IMR-90 (cell line): ENCODE measurements around the gene TTC31. TPM values are rescaled to one million over a fixed set of nuclear protein-coding genes. Genes with fewer than 3 reads are reported as not detected.

Experiments
- ATAC-seq: fragments of 200-7000 bp; cut with Tn5 transposase; 2 replicates; pipeline ENCODE4 v1.9.1; 2020; ENCODE audit warnings: low read depth, mild to moderate bottlenecking, moderate library complexity
- BruUV-seq: library from RNA; stranded (reverse); fragments of 400-500 nt; replicated peaks from 2 replicates; lab custom pipeline; 2021; lab: Mats Ljungman, UMichigan
- CTCF ChIA-PET: fragments of 300-600 bp; formaldehyde crosslinking; extraction: SDS; loops from one replicate; lab custom pipeline; 2021; ENCODE audit warnings: antibody characterized with exemption; lab: Yijun Ruan, JAX
- POLR2A ChIA-PET: fragments of 300-600 bp; sonication (Branson Sonifier 250); formaldehyde crosslinking; loops from one replicate; lab custom pipeline; 2022; ENCODE audit warnings: antibody characterized with exemption; ENCODE audit not compliant: unreplicated experiment; lab: Charles Lee
- DNase-seq: peaks from one replicate; pipeline ENCODE4 v3.0.0; 2013
- H2AFZ ChIP-seq: replicated peaks from 2 replicates; pipeline ENCODE3; 2013; ENCODE audit warnings: low read length, mild to moderate bottlenecking; ENCODE audit not compliant: poor library complexity
- H2AK5ac ChIP-seq: 2 replicates; pipeline ENCODE4 v1.6.1; 2013; ENCODE audit warnings: low read depth, low read length, inconsistent platforms
- H2AK9ac ChIP-seq: replicated peaks from 2 replicates; pipeline ENCODE3; 2013; ENCODE audit warnings: mild to moderate bottlenecking, low read depth, low read length, moderate library complexity; ENCODE audit not compliant: poor library complexity
- H2BK120ac ChIP-seq: 2 replicates; pipeline ENCODE4 v1.6.1; 2013; ENCODE audit warnings: low read depth, low read length, inconsistent platforms
- H2BK15ac ChIP-seq: 3 replicates; pipeline ENCODE4 v1.6.1; 2013; ENCODE audit warnings: low read depth, low read length, inconsistent platforms
- H2BK20ac ChIP-seq: 2 replicates; pipeline ENCODE4 v1.6.1; 2013; ENCODE audit warnings: low read depth, mild to moderate bottlenecking, inconsistent platforms, low read length, moderate library complexity
- H2BK5ac ChIP-seq: 2 replicates; pipeline ENCODE4 v1.6.1; 2013; ENCODE audit warnings: mild to moderate bottlenecking, low read depth, low read length, inconsistent platforms; ENCODE audit not compliant: poor library complexity, severe bottlenecking
- H3K14ac ChIP-seq: replicated peaks from 2 replicates; pipeline ENCODE4 v1.6.1; 2013; ENCODE audit warnings: low read depth, low read length, inconsistent platforms
- H3K18ac ChIP-seq: 2 replicates; pipeline ENCODE4 v1.6.1; 2013; ENCODE audit warnings: low read depth, low read length, control low read depth
- H3K23ac ChIP-seq: 2 replicates; pipeline ENCODE4 v1.6.1; 2013; ENCODE audit warnings: low read depth, low read length, inconsistent platforms
- H3K27ac ChIP-seq: 2 replicates; pipeline ENCODE4 v1.5.1; 2013; ENCODE audit warnings: mild to moderate bottlenecking, control low read depth, low read length; ENCODE audit not compliant: insufficient read depth
- H3K27me3 ChIP-seq: 2 replicates; pipeline ENCODE4 v1.6.1; 2013; ENCODE audit warnings: low read length; ENCODE audit not compliant: control insufficient read depth, insufficient read depth
- H3K36me3 ChIP-seq: 2 replicates; pipeline ENCODE4 v1.6.1; 2013; ENCODE audit warnings: low read length, mixed read lengths; ENCODE audit not compliant: control insufficient read depth, insufficient read depth
- H3K4ac ChIP-seq: 2 replicates; pipeline ENCODE4 v1.6.1; 2013; ENCODE audit warnings: low read depth, low read length, inconsistent platforms
- H3K4me1 ChIP-seq: 2 replicates; pipeline ENCODE4 v1.6.1; 2013; ENCODE audit warnings: low read length, mixed read lengths; ENCODE audit not compliant: control insufficient read depth, insufficient read depth
- H3K4me2 ChIP-seq: 2 replicates; pipeline ENCODE4 v1.6.1; 2013; ENCODE audit warnings: low read depth, mild to moderate bottlenecking, control low read depth, low read length, moderate library complexity
- H3K4me3 ChIP-seq: 2 replicates; pipeline ENCODE4 v1.5.1; 2013; ENCODE audit warnings: low read depth, mild to moderate bottlenecking, control low read depth, low read length, moderate library complexity; ENCODE audit not compliant: insufficient read depth
- H3K56ac ChIP-seq: 2 replicates; pipeline ENCODE4 v1.6.1; 2013; ENCODE audit warnings: low read length, inconsistent platforms; ENCODE audit not compliant: insufficient read depth; ENCODE audit errors: extremely low read depth
- H3K79me1 ChIP-seq, 2 experiments: 2 replicates each; pipeline ENCODE4 v1.6.1; 2013; ENCODE audit warnings: low read length in 2 of 2, inconsistent platforms in 1 of 2, low read depth in 1 of 2
- H3K9ac ChIP-seq: 2 replicates; pipeline ENCODE4 v1.6.1; 2013; ENCODE audit warnings: low read depth, low read length, control low read depth
- H3K9me1 ChIP-seq: 2 replicates; pipeline ENCODE4 v1.6.1; 2013; ENCODE audit warnings: low read length, inconsistent platforms; ENCODE audit not compliant: insufficient read depth
- H3K9me3 ChIP-seq: 2 replicates; pipeline ENCODE4 v1.6.1; 2013; ENCODE audit warnings: low read length; ENCODE audit not compliant: control insufficient read depth, insufficient read depth
- H4K20me1 ChIP-seq: 2 replicates; pipeline ENCODE4 v1.6.1; 2013; ENCODE audit warnings: low read length, inconsistent platforms; ENCODE audit not compliant: insufficient read depth
- H4K5ac ChIP-seq: 2 replicates; pipeline ENCODE4 v1.6.1; 2013; ENCODE audit warnings: mild to moderate bottlenecking, low read depth, low read length, control low read depth
- H4K8ac ChIP-seq, 2 experiments: 2 replicates each; pipeline ENCODE4 v1.6.1; 2013; ENCODE audit warnings: low read depth in 2 of 2, low read length in 2 of 2, control low read depth in 1 of 2, inconsistent platforms in 1 of 2
- H4K91ac ChIP-seq: 2 replicates; pipeline ENCODE4 v1.6.1; 2013; ENCODE audit warnings: low read depth, low read length, inconsistent platforms; ENCODE audit not compliant: insufficient read depth
- BHLHE40 ChIP-seq: fragments of 150-350 bp; IDR thresholded peaks from 2 replicates; pipeline ENCODE4 v1.6.1; 2016; ENCODE audit warnings: mild to moderate bottlenecking, low read depth, low read length
- CEBPB ChIP-seq: IDR thresholded peaks from 2 replicates; pipeline ENCODE4 v1.6.1; 2012; ENCODE audit warnings: low read depth, low read length, improper control_type of control experiment
- CHD1 ChIP-seq: IDR thresholded peaks from 2 replicates; pipeline ENCODE4 v1.6.1; 2012; ENCODE audit warnings: low read depth, low read length, improper control_type of control experiment
- FOS ChIP-seq: fragments of 150-350 bp; IDR thresholded peaks from 2 replicates; pipeline ENCODE4 v1.6.1; 2016; ENCODE audit warnings: low read depth, low read length
- MAFK ChIP-seq: IDR thresholded peaks from 2 replicates; pipeline ENCODE4 v1.6.1; 2012; ENCODE audit warnings: low read depth, low read length, improper control_type of control experiment
- MAZ ChIP-seq: IDR thresholded peaks from 2 replicates; pipeline ENCODE4 v1.6.1; 2012; ENCODE audit warnings: low read depth, mild to moderate bottlenecking, low read length, improper control_type of control experiment, moderate library complexity, borderline replicate concordance
- MXI1 ChIP-seq: IDR thresholded peaks from 2 replicates; pipeline ENCODE4 v1.6.1; 2012; ENCODE audit warnings: low read depth, mild to moderate bottlenecking, low read length, moderate library complexity, borderline replicate concordance
- NFE2L2 ChIP-seq: fragments of 150-350 bp; IDR thresholded peaks from 2 replicates; pipeline ENCODE4 v1.6.1; 2016; ENCODE audit warnings: low read depth, mild to moderate bottlenecking, low read length
- POLR2A ChIP-seq: IDR thresholded peaks from 2 replicates; pipeline ENCODE4 v1.6.1; 2012; ENCODE audit warnings: mild to moderate bottlenecking, low read depth, low read length
- RAD21 ChIP-seq: IDR thresholded peaks from 2 replicates; pipeline ENCODE4 v1.6.1; 2012; ENCODE audit warnings: low read length, improper control_type of control experiment
- RCOR1 ChIP-seq: IDR thresholded peaks from 2 replicates; pipeline ENCODE4 v1.6.1; 2012; ENCODE audit warnings: mild to moderate bottlenecking, low read length, improper control_type of control experiment; ENCODE audit not compliant: insufficient replicate concordance
- RFX5 ChIP-seq: IDR thresholded peaks from 2 replicates; pipeline ENCODE4 v1.8.0; 2012; ENCODE audit warnings: low read depth, mild to moderate bottlenecking, low read length, moderate library complexity
- SMC3 ChIP-seq: fragments of 150-350 bp; IDR thresholded peaks from 2 replicates; pipeline ENCODE4 v1.6.1; 2016; ENCODE audit warnings: low read depth, mild to moderate bottlenecking, antibody characterized with exemption, low read length, moderate library complexity
- WGBS, 2 experiments: methylation state at CpG; one replicate each; pipeline versions ENCODE4 v1.1.5 to v1.1.7; 2013; ENCODE audit warnings: missing lambda C conversion rate in 2 of 2; ENCODE audit not compliant: insufficient read length in 1 of 2; ENCODE audit errors: extremely low coverage in 2 of 2; 5-methylcytosine and 5-hydroxymethylcytosine counted together
- dilution Hi-C: fragments of 300-500 bp; cut with HindIII; formaldehyde crosslinking; loops from one replicate; pipeline ENCODE4 v1.14.3; 2018; ENCODE audit warnings: low sequenced_read_pairs; ENCODE audit not compliant: unreplicated experiment
- in situ Hi-C: fragments of 300-500 bp; cut with MboI; formaldehyde crosslinking; loops from 3 replicates; pipeline ENCODE4 v1.14.3; 2019; ENCODE audit warnings: low sequenced_read_pairs, inconsistent platforms, mixed read lengths
- intact Hi-C: fragments of 100-400 bp; cut with micrococcal nuclease; formaldehyde crosslinking; loops from 2 replicates; pipeline ENCODE4 v1.10.0; 2022
- polyA plus RNA-seq, 3 experiments: library from polyadenylated mRNA; depleted of rRNA; stranded (reverse); fragments of >200 nt; gene quantifications; 2 replicates each; pipeline ENCODE4 v1.2.3, GENCODE V29; 2012; ENCODE audit warnings: low replicate concordance in 1 of 3
- total RNA-seq: library from RNA; depleted of rRNA; stranded (reverse); fragments of >200 nt; gene quantifications from 2 replicates; pipeline ENCODE4 v1.2.3, GENCODE V29; 2012
- TF ChIP-seq, protein P1 (sequence below): fragments of 150-350 bp; IDR thresholded peaks from 2 replicates; pipeline ENCODE4 v1.6.1; 2016; ENCODE audit warnings: low read depth, mild to moderate bottlenecking, low read length, moderate library complexity, borderline replicate concordance
- TF ChIP-seq, protein P2 (sequence below): fragments of 150-350 bp; IDR thresholded peaks from 2 replicates; pipeline ENCODE4 v1.6.1; 2017; ENCODE audit warnings: mild to moderate bottlenecking, antibody characterized with exemption, low read length, low read depth
- TF ChIP-seq, protein P3 (sequence below): conservative IDR thresholded peaks from 2 replicates; pipeline ENCODE4 v1.5.1; 2012; ENCODE audit warnings: mild to moderate bottlenecking, low read depth, low read length, improper control_type of control experiment

TTC31 gene
- total and polyA plus RNA-seq, 2 of the 4 experiments (the other 2 are of a cell fraction): 6.3 to 18.8 TPM

DNA sequence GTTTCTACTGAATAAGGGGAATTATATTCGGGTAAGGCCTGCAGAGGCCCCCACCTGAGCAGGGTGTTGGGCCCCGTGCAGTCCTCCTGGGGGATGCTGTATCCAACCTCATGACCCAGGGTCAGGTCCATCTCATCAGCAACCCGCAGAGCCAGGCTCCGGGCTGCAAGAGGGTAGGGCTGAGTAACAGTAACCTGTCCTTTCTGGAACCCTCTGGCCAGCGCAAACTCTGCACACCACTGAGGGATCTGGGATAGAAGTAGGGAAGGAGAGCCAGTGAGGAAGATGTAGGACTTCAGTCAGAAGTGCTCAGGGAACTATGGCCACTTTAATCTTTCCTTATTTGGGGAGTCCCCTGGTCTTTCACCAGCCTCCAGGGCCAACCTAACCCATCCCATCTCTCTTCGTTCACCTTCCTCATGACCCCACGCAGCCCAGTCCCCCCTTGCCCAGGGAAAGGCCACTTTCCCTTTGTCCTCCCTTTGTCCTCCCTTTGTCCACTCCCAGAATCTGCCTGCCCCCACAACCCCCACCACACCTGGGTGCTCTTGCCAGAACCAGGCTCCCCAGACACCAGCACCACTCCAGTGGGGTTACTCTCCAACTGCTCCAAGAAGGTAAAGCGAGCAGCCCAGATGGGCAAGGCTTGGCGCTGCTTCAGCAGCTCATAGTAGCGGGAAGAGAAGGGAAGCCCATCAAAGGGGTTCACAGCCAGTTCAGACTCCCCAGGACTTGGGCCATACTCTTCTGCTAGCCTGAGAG, 42.3 kb downstream of the TTC31 start:
- Histone ChIP-seq H4K8ac (no peak overlapping the region), H2AK5ac (no peak overlapping the region), H3K18ac (no peak overlapping the region), H4K91ac (no peak overlapping the region), H3K4ac (no peak overlapping the region), H3K27ac (no peak overlapping the region), H3K9me3 (no peaks in the 10 kb centered on the region), H3K4me3 (no peak overlapping the region), H3K23ac (no peak overlapping the region), H3K4me2 (no peak overlapping the region), H4K5ac (no peak overlapping the region), H3K9me1 (peaks cover 9% of the 10 kb centered on the region), H3K56ac (no peak overlapping the region), H2BK15ac (no peak overlapping the region), H3K79me1 (peaks cover 16 to 34% of the 10 kb centered on the region in 2 experiments; a peak in 2 of 4 replicates), H2AK9ac (no peak overlapping the region), H4K20me1 (peaks cover 13% of the 10 kb centered on the region), H2BK5ac (no peak overlapping the region), H3K27me3 (peaks cover 22% of the 10 kb centered on the region), H2BK120ac (no peak overlapping the region), H3K36me3 (peaks cover 27% of the 10 kb centered on the region), H3K9ac (no peak overlapping the region), H3K4me1 (peaks cover 5% of the 10 kb centered on the region), H2BK20ac (no peak overlapping the region), H3K14ac (no peak overlapping the region), H2AFZ (no peak overlapping the region)
- ChIA-PET POLR2A (no interaction called here), CTCF (no interaction called here)
- TF ChIP-seq, protein P1, sequence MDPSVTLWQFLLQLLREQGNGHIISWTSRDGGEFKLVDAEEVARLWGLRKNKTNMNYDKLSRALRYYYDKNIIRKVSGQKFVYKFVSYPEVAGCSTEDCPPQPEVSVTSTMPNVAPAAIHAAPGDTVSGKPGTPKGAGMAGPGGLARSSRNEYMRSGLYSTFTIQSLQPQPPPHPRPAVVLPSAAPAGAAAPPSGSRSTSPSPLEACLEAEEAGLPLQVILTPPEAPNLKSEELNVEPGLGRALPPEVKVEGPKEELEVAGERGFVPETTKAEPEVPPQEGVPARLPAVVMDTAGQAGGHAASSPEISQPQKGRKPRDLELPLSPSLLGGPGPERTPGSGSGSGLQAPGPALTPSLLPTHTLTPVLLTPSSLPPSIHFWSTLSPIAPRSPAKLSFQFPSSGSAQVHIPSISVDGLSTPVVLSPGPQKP: no peak
- TF ChIP-seq SMC3: no peak
- TF ChIP-seq BHLHE40: no peak
- no peak for TF ChIP-seq NFE2L2
- no peak for TF ChIP-seq CHD1
- no peak for TF ChIP-seq FOS
- TF ChIP-seq RFX5: no peak
- TF ChIP-seq MAFK: no peak
- no peak for TF ChIP-seq MXI1
- TF ChIP-seq POLR2A: no peak
- TF ChIP-seq, protein P2, sequence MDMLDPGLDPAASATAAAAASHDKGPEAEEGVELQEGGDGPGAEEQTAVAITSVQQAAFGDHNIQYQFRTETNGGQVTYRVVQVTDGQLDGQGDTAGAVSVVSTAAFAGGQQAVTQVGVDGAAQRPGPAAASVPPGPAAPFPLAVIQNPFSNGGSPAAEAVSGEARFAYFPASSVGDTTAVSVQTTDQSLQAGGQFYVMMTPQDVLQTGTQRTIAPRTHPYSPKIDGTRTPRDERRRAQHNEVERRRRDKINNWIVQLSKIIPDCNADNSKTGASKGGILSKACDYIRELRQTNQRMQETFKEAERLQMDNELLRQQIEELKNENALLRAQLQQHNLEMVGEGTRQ: no peak
- TF ChIP-seq CEBPB: no peak
- no peak for TF ChIP-seq MAZ
- TF ChIP-seq RCOR1: no peak
- TF ChIP-seq, protein P3, sequence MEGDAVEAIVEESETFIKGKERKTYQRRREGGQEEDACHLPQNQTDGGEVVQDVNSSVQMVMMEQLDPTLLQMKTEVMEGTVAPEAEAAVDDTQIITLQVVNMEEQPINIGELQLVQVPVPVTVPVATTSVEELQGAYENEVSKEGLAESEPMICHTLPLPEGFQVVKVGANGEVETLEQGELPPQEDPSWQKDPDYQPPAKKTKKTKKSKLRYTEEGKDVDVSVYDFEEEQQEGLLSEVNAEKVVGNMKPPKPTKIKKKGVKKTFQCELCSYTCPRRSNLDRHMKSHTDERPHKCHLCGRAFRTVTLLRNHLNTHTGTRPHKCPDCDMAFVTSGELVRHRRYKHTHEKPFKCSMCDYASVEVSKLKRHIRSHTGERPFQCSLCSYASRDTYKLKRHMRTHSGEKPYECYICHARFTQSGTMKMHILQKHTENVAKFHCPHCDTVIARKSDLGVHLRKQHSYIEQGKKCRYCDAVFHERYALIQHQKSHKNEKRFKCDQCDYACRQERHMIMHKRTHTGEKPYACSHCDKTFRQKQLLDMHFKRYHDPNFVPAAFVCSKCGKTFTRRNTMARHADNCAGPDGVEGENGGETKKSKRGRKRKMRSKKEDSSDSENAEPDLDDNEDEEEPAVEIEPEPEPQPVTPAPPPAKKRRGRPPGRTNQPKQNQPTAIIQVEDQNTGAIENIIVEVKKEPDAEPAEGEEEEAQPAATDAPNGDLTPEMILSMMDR: no peak
- TF ChIP-seq RAD21: no peak
- in situ Hi-C loops (no loop called here), intact Hi-C loops (no loop called here), dilution Hi-C loops (no loop called here)
- ATAC-seq (no peak), DNase-seq (no peak)
- no TSS peak for BruUV-seq
- 96% methylated on average over 4 of the region's 10 CpGs; no CpG with 5 or more reads in 1 of the 2 experiments for WGBS, 2 experiments
